PFSK-1 (cell line): ENCODE results near the gene BCL2L11.

ENCODE experiments used
- FOXP2 ChIP-seq: optimal IDR thresholded peaks from 2 replicates; pipeline ENCODE3; 2011; ENCODE audit warnings: borderline replicate concordance, control low read depth, inconsistent platforms; ENCODE audit not compliant: insufficient read depth; ENCODE audit errors: extremely low read length, extremely low read depth
- POLR2AphosphoS5 ChIP-seq: IDR thresholded peaks from 2 replicates; pipeline ENCODE4 v1.6.1; 2012; ENCODE audit warnings: low read depth, mild to moderate bottlenecking, control low read depth, low read length, moderate library complexity
- SIN3A ChIP-seq: IDR thresholded peaks from 2 replicates; pipeline ENCODE4 v1.6.1; 2012; ENCODE audit warnings: mild to moderate bottlenecking, low read length, moderate library complexity, borderline replicate concordance; ENCODE audit not compliant: insufficient read depth
- TAF1 ChIP-seq: IDR thresholded peaks from 2 replicates; pipeline ENCODE4 v1.6.1; 2012; ENCODE audit warnings: low read length, control low read depth, borderline replicate concordance; ENCODE audit not compliant: insufficient read depth
- TF ChIP-seq, protein P1 (sequence below), 2 experiments: IDR thresholded peaks; 2 replicates each; pipeline versions ENCODE4 v1.6.1 to v1.8.0; 2011 to 2012; ENCODE audit warnings: low read depth in 2 of 2, low read length in 2 of 2, control low read depth in 1 of 2, inconsistent platforms in 1 of 2, mild to moderate bottlenecking in 1 of 2, moderate library complexity in 1 of 2; ENCODE audit not compliant: insufficient read depth in 1 of 2

The BCL2L11 gene

DNA sequence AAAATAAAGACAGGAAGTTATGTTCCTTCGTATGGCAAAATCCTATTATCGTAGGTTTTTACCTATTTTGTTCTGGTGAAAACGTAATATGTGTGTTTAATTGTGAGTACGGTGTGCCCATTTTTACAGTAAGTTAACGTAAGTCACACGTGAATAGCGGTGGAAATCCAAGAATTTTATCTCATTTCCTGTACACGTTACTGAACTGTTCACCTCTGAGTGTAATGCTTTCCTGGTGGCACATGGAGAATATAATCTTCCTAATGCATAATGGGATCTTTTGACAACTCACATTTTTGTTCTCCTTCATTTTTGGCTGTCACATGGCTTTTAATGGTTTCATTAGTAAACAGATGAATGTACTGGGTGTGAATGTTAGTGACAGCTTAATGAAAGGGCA lies 28.2 kb downstream of the BCL2L11 start:
- TF ChIP-seq POLR2AphosphoS5: no peak
- no peak for TF ChIP-seq SIN3A
- TF ChIP-seq FOXP2: no peak
- TF ChIP-seq, protein P1, sequence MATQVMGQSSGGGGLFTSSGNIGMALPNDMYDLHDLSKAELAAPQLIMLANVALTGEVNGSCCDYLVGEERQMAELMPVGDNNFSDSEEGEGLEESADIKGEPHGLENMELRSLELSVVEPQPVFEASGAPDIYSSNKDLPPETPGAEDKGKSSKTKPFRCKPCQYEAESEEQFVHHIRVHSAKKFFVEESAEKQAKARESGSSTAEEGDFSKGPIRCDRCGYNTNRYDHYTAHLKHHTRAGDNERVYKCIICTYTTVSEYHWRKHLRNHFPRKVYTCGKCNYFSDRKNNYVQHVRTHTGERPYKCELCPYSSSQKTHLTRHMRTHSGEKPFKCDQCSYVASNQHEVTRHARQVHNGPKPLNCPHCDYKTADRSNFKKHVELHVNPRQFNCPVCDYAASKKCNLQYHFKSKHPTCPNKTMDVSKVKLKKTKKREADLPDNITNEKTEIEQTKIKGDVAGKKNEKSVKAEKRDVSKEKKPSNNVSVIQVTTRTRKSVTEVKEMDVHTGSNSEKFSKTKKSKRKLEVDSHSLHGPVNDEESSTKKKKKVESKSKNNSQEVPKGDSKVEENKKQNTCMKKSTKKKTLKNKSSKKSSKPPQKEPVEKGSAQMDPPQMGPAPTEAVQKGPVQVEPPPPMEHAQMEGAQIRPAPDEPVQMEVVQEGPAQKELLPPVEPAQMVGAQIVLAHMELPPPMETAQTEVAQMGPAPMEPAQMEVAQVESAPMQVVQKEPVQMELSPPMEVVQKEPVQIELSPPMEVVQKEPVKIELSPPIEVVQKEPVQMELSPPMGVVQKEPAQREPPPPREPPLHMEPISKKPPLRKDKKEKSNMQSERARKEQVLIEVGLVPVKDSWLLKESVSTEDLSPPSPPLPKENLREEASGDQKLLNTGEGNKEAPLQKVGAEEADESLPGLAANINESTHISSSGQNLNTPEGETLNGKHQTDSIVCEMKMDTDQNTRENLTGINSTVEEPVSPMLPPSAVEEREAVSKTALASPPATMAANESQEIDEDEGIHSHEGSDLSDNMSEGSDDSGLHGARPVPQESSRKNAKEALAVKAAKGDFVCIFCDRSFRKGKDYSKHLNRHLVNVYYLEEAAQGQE (IDR thresholded peaks at IDR 0.05; ENCODE audit: insufficient read depth in 1 of 2, low read depth in 2 of 2, low read length in 2 of 2): no peak
- TF ChIP-seq TAF1: no peak

DNA sequence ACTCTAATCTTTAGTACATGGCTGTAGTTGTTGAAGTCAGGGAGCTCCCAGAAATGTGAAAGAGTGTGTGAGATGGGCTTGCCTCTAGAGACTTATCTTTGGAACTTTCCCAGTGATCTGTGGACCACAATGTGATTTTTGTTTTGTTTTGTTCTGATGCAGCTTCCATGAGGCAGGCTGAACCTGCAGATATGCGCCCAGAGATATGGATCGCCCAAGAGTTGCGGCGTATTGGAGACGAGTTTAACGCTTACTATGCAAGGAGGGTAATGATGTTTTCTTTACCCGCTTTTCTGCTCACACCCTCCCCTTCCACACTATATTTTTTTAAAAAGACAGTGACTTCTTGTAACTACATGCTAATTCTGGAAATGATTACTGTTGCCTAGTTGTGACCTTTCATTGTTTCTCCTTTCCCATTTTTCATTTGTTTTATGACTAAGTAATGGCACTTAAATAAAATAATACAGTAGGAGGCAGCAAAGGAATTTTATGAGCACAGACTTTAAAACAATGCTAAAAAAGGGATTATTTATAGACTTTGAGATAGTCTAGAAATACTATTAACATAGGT lies 29.3 kb downstream of the BCL2L11 start:
- TF ChIP-seq SIN3A (no peak), TAF1 (no peak), FOXP2 (no peak), POLR2AphosphoS5 (no peak)
- TF ChIP-seq, protein P1 (IDR thresholded peaks at IDR 0.05; ENCODE audit: insufficient read depth in 1 of 2, low read depth in 2 of 2, low read length in 2 of 2): no peak

DNA sequence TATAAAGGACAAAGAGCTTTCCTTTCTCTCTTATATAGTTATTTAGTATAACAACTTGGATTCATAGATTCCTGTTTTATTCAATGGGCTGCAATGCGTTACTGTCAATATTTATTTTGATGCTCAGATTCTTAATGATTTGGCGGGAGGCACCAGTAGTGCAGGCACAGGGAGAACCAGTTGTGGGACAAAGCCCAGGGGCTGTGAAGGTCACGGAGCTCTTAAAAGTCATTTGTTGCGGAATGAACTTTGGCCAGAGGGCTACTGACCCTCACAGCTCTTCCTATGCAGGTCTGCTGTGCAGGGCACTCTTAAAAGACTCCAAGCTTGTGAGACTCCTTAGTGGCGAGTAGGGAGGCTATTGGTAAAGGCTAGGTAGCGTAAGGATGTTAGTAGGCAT lies 34.0 kb downstream of the BCL2L11 start:
- TF ChIP-seq POLR2AphosphoS5: no peak
- TF ChIP-seq FOXP2: no peak
- no peak for TF ChIP-seq TAF1
- TF ChIP-seq SIN3A: no peak
- TF ChIP-seq, protein P1 (IDR thresholded peaks at IDR 0.05; ENCODE audit: insufficient read depth in 1 of 2, low read depth in 2 of 2, low read length in 2 of 2): no peak

DNA sequence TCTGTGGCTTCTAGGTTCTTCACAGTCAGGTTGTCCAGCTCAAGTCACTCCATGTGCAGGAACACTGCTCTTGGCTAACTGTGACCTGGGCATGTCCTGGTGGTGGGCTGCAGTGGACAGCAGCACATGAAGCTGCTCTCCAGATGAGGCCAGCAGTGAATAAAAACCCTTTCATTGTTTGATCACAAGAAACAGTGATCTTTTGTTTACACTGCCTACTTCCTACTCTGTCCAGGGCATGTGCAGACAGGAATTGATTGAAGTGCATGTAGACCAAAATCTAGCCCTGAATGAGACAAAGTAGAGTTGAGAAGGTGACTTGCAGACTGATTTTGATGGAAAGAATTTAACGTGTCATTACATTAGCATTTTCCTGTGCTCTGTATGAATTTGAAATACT lies 34.9 kb downstream of the BCL2L11 start:
- TF ChIP-seq TAF1: no peak
- TF ChIP-seq SIN3A: no peak
- TF ChIP-seq POLR2AphosphoS5: no peak
- no peak for TF ChIP-seq FOXP2
- TF ChIP-seq, protein P1 (IDR thresholded peaks at IDR 0.05; ENCODE audit: insufficient read depth in 1 of 2, low read depth in 2 of 2, low read length in 2 of 2): no peak

DNA sequence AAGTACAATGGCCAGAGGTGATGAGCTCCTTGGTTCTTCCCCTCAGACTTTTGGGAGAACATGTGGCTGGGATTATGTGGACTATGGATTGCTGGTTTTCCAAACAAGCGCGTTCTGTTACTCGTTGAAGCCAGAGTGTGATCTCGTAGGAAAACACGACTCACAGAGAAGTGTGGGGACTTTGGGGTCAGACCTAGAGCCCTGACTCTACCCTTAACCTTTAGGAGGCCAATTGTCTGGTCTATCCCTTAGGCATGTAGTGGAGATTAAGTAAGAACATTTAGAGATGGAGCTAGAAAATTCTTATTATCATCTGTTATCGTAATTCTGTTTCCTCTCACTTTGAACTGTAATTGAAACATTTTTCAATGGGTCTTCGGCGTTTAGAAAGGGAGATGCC lies 35.8 kb downstream of the BCL2L11 start:
- no peak for TF ChIP-seq SIN3A
- TF ChIP-seq, protein P1 (IDR thresholded peaks at IDR 0.05; ENCODE audit: insufficient read depth in 1 of 2, low read depth in 2 of 2, low read length in 2 of 2): no peak
- TF ChIP-seq POLR2AphosphoS5: no peak
- TF ChIP-seq FOXP2: no peak
- TF ChIP-seq TAF1: no peak
